ENCODE measurements around the gene SCNN1A. TPM values are rescaled to one million over a fixed set of nuclear protein-coding genes. Genes with fewer than 3 reads are reported as not detected.

Gene SCNN1A
- total RNA-seq, 1 donor from 2014 or later = not detected

- no peaks in the 10 kb centered on the region for H3K9me3 ChIP-seq (ENCODE audit: control insufficient read depth in 3 of 3, low read length in 3 of 3)
- no peak overlapping the region for H3K27ac ChIP-seq (ENCODE audit: low read depth, low read length)
- no peak overlapping the region for H3K9ac ChIP-seq (ENCODE audit: low read depth in 1 of 3, low read length in 3 of 3)
- H3K27me3 ChIP-seq (ENCODE audit: control insufficient read depth in 3 of 3, insufficient read depth in 3 of 3, low read length in 3 of 3) = no peaks in the 10 kb centered on the region
- no peaks in the 10 kb centered on the region for H3K36me3 ChIP-seq (ENCODE audit: control insufficient read depth in 3 of 3, insufficient read depth in 3 of 3, low read length in 3 of 3)
- no peak overlapping the region for H3K4me3 ChIP-seq (ENCODE audit: low read length in 3 of 3)
- peaks cover 11 to 25% (median 12%) of the 10 kb centered on the region in 3 donors for H3K4me1 ChIP-seq (ENCODE audit: control insufficient read depth in 3 of 3, insufficient read depth in 3 of 3, low read length in 3 of 3)
Measured at GRCh38 chr12:6369916-6370575, 5.3 kb downstream of the SCNN1A start.

GRCh38 chr12:6368906-6369525, 6.3 kb downstream of the SCNN1A start:
- no peaks in the 10 kb centered on the region for H3K9me3 ChIP-seq (ENCODE audit: control insufficient read depth in 3 of 3, low read length in 3 of 3)
- no peaks in the 10 kb centered on the region for H3K36me3 ChIP-seq (ENCODE audit: control insufficient read depth in 3 of 3, insufficient read depth in 3 of 3, low read length in 3 of 3)
- peak overlapping the region; percentile 3 for H3K27ac ChIP-seq (ENCODE audit: low read depth, low read length)
- H3K4me1 ChIP-seq (ENCODE audit: control insufficient read depth in 3 of 3, insufficient read depth in 3 of 3, low read length in 3 of 3) = peaks cover 11 to 25% (median 12%) of the 10 kb centered on the region in 3 donors
- peak overlapping the region in 1 of 3 donors; percentile 3 for H3K9ac ChIP-seq (ENCODE audit: low read depth in 1 of 3, low read length in 3 of 3)
- no peak overlapping the region for H3K4me3 ChIP-seq (ENCODE audit: low read length in 3 of 3)
- no peaks in the 10 kb centered on the region for H3K27me3 ChIP-seq (ENCODE audit: control insufficient read depth in 3 of 3, insufficient read depth in 3 of 3, low read length in 3 of 3)

GRCh38 chr12:6367969-6368892, 7.1 kb downstream of the SCNN1A start:
- no peaks in the 10 kb centered on the region for H3K36me3 ChIP-seq (ENCODE audit: control insufficient read depth in 3 of 3, insufficient read depth in 3 of 3, low read length in 3 of 3)
- no peaks in the 10 kb centered on the region for H3K9me3 ChIP-seq (ENCODE audit: control insufficient read depth in 3 of 3, low read length in 3 of 3)
- peak overlapping the region; percentile 3 for H3K27ac ChIP-seq (ENCODE audit: low read depth, low read length)
- peak overlapping the region in 2 of 3 donors; percentile 3 to 27 for H3K9ac ChIP-seq (ENCODE audit: low read depth in 1 of 3, low read length in 3 of 3)
- H3K4me1 ChIP-seq (ENCODE audit: control insufficient read depth in 3 of 3, insufficient read depth in 3 of 3, low read length in 3 of 3) = peaks cover 13 to 25% (median 16%) of the 10 kb centered on the region in 3 donors
- no peaks in the 10 kb centered on the region for H3K27me3 ChIP-seq (ENCODE audit: control insufficient read depth in 3 of 3, insufficient read depth in 3 of 3, low read length in 3 of 3)
- H3K4me3 ChIP-seq (ENCODE audit: low read length in 3 of 3) = no peak overlapping the region

- Histone ChIP-seq H3K4me3 (ENCODE audit: low read length in 3 of 3) (no peak overlapping the region), H3K27me3 (ENCODE audit: control insufficient read depth in 3 of 3, insufficient read depth in 3 of 3, low read length in 3 of 3) (no peaks in the 10 kb centered on the region), H3K36me3 (ENCODE audit: control insufficient read depth in 3 of 3, insufficient read depth in 3 of 3, low read length in 3 of 3) (no peaks in the 10 kb centered on the region), H3K4me1 (ENCODE audit: control insufficient read depth in 3 of 3, insufficient read depth in 3 of 3, low read length in 3 of 3) (peaks cover 13 to 19% (median 16%) of the 10 kb centered on the region in 3 donors), H3K27ac (ENCODE audit: low read depth, low read length) (no peak overlapping the region), H3K9me3 (ENCODE audit: control insufficient read depth in 3 of 3, low read length in 3 of 3) (no peaks in the 10 kb centered on the region), H3K9ac (ENCODE audit: low read depth in 1 of 3, low read length in 3 of 3) (no peak overlapping the region)
Measured at GRCh38 chr12:6367065-6367968, 8.0 kb downstream of the SCNN1A start.

- peaks cover 13 to 16% (median 13%) of the 10 kb centered on the region in 3 donors for H3K4me1 ChIP-seq (ENCODE audit: control insufficient read depth in 3 of 3, insufficient read depth in 3 of 3, low read length in 3 of 3)
Measured at GRCh38 chr12:6364044-6364374, 11.4 kb downstream of the SCNN1A start.

GRCh38 chr12:6363330-6364043, 11.9 kb downstream of the SCNN1A start:
- Histone ChIP-seq H3K27me3 (ENCODE audit: control insufficient read depth in 3 of 3, insufficient read depth in 3 of 3, low read length in 3 of 3) (no peaks in the 10 kb centered on the region), H3K9me3 (ENCODE audit: control insufficient read depth in 3 of 3, low read length in 3 of 3) (no peaks in the 10 kb centered on the region), H3K9ac (ENCODE audit: low read depth in 1 of 3, low read length in 3 of 3) (peak overlapping the region; percentile 80 to 86 (median 86)), H3K27ac (ENCODE audit: low read depth, low read length) (peak overlapping the region; percentile 80), H3K4me1 (ENCODE audit: control insufficient read depth in 3 of 3, insufficient read depth in 3 of 3, low read length in 3 of 3) (peaks cover 7 to 10% (median 8%) of the 10 kb centered on the region in 3 donors), H3K36me3 (ENCODE audit: control insufficient read depth in 3 of 3, insufficient read depth in 3 of 3, low read length in 3 of 3) (no peaks in the 10 kb centered on the region), H3K4me3 (ENCODE audit: low read length in 3 of 3) (peak overlapping the region; percentile 71 to 81 (median 71))

More at GRCh38 chr12:6364044-6364374, 11.4 kb downstream of the SCNN1A start:
- Histone ChIP-seq H3K9me3 (ENCODE audit: control insufficient read depth in 3 of 3, low read length in 3 of 3) (no peaks in the 10 kb centered on the region), H3K4me3 (ENCODE audit: low read length in 3 of 3) (peak overlapping the region; percentile 71 to 81 (median 71)), H3K9ac (ENCODE audit: low read depth in 1 of 3, low read length in 3 of 3) (peak overlapping the region; percentile 80 to 86 (median 86)), H3K36me3 (ENCODE audit: control insufficient read depth in 3 of 3, insufficient read depth in 3 of 3, low read length in 3 of 3) (no peaks in the 10 kb centered on the region), H3K27ac (ENCODE audit: low read depth, low read length) (peak overlapping the region; percentile 80), H3K27me3 (ENCODE audit: control insufficient read depth in 3 of 3, insufficient read depth in 3 of 3, low read length in 3 of 3) (no peaks in the 10 kb centered on the region)

- Histone ChIP-seq H3K27me3 (ENCODE audit: control insufficient read depth in 3 of 3, insufficient read depth in 3 of 3, low read length in 3 of 3) (no peaks in the 10 kb centered on the region), H3K4me3 (ENCODE audit: low read length in 3 of 3) (peak overlapping the region in 1 of 3 donors; percentile 35), H3K9me3 (ENCODE audit: control insufficient read depth in 3 of 3, low read length in 3 of 3) (no peaks in the 10 kb centered on the region), H3K27ac (ENCODE audit: low read depth, low read length) (no peak overlapping the region), H3K4me1 (ENCODE audit: control insufficient read depth in 3 of 3, insufficient read depth in 3 of 3, low read length in 3 of 3) (peaks cover 4 to 9% (median 4%) of the 10 kb centered on the region in 3 donors), H3K9ac (ENCODE audit: low read depth in 1 of 3, low read length in 3 of 3) (peak overlapping the region in 1 of 3 donors; percentile 38), H3K36me3 (ENCODE audit: control insufficient read depth in 3 of 3, insufficient read depth in 3 of 3, low read length in 3 of 3) (no peaks in the 10 kb centered on the region)
Measured at GRCh38 chr12:6363010-6363329, 12.4 kb downstream of the SCNN1A start.

- H3K4me1 ChIP-seq (ENCODE audit: control insufficient read depth in 3 of 3, insufficient read depth in 3 of 3, low read length in 3 of 3) = peaks cover under 1 to 9% (median 4%) of the 10 kb centered on the region in 3 donors
- H3K36me3 ChIP-seq (ENCODE audit: control insufficient read depth in 3 of 3, insufficient read depth in 3 of 3, low read length in 3 of 3) = no peaks in the 10 kb centered on the region
- no peaks in the 10 kb centered on the region for H3K9me3 ChIP-seq (ENCODE audit: control insufficient read depth in 3 of 3, low read length in 3 of 3)
- H3K27me3 ChIP-seq (ENCODE audit: control insufficient read depth in 3 of 3, insufficient read depth in 3 of 3, low read length in 3 of 3) = no peaks in the 10 kb centered on the region
- no peak overlapping the region for H3K27ac ChIP-seq (ENCODE audit: low read depth, low read length)
- H3K4me3 ChIP-seq (ENCODE audit: low read length in 3 of 3) = no peak overlapping the region
- no peak overlapping the region for H3K9ac ChIP-seq (ENCODE audit: low read depth in 1 of 3, low read length in 3 of 3)
Measured at GRCh38 chr12:6362403-6362802, 13.0 kb downstream of the SCNN1A start.

- Histone ChIP-seq H3K27ac (ENCODE audit: low read depth, low read length) (no peak overlapping the region), H3K36me3 (ENCODE audit: control insufficient read depth in 3 of 3, insufficient read depth in 3 of 3, low read length in 3 of 3) (no peaks in the 10 kb centered on the region), H3K4me3 (ENCODE audit: low read length in 3 of 3) (no peak overlapping the region), H3K9ac (ENCODE audit: low read depth in 1 of 3, low read length in 3 of 3) (no peak overlapping the region), H3K27me3 (ENCODE audit: control insufficient read depth in 3 of 3, insufficient read depth in 3 of 3, low read length in 3 of 3) (no peaks in the 10 kb centered on the region), H3K9me3 (ENCODE audit: control insufficient read depth in 3 of 3, low read length in 3 of 3) (no peaks in the 10 kb centered on the region), H3K4me1 (ENCODE audit: control insufficient read depth in 3 of 3, insufficient read depth in 3 of 3, low read length in 3 of 3) (peaks cover 6 to 14% (median 9%) of the 10 kb centered on the region in 3 donors)
Measured at GRCh38 chr12:6361834-6362233, 13.5 kb downstream of the SCNN1A start.
